Sigmoid colon (tissue), 4 donors: Measurements from ENCODE around the gene SERTAD2.

Experiments used
- POLR2A ChIP-seq, 2 donors: fragments of 450-650 bp; IDR thresholded peaks; one replicate each; pipeline ENCODE4 v1.6.1; 2016; ENCODE audit warnings: antibody characterized with exemption in 2 of 2, mild to moderate bottlenecking in 2 of 2, moderate library complexity in 2 of 2
- POLR2AphosphoS5 ChIP-seq, 4 donors: sonication (generic); formaldehyde crosslinking; IDR thresholded peaks; one replicate each; pipeline ENCODE4 v1.6.1; 2017; ENCODE audit warnings: antibody characterized with exemption in 4 of 4
- TF ChIP-seq, protein P1 (sequence below), 4 experiments: fragments of 450-650 bp in 3 of 4; fragments of 200-600 bp in 1 of 4; IDR thresholded peaks; one replicate each; pipeline ENCODE4 v1.5.1; 2016 to 2019; ENCODE audit warnings: antibody characterized with exemption in 4 of 4, mild to moderate bottlenecking in 3 of 4, moderate library complexity in 2 of 4

DNA sequence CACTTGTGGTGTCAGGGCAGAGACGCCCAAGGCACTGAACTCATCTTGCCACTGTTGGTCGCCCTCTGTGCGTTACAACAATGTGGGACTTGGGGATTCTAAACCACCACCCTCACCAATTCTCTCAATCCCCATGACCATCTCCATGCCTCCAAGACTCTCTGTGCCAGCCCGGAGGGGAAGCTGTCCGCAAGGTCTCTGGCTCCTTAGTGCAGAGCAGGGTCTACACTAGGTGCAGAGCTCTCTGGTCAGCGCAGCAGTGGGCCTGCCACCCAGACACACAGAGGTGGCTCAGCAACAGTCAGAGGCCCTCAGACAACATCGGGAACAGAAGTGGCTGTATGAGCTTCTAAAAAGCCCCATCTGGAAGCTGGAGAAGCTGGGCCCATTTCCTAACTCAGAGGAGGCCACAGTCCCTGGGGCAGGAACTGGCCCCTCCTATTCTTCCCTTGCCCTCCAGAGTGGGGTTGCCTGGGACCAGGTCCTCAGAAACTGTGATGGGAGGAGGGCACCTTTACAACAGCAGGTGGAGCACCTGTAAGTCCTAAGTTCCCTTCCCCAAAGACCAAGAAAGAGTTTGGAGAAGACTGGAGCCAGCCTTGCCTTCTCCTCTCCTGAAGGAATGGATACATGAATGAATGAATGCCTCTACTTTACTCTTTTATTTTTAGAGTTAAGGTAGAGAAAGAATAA, 37.7 kb downstream of the SERTAD2 start:
- TF ChIP-seq, protein P1, sequence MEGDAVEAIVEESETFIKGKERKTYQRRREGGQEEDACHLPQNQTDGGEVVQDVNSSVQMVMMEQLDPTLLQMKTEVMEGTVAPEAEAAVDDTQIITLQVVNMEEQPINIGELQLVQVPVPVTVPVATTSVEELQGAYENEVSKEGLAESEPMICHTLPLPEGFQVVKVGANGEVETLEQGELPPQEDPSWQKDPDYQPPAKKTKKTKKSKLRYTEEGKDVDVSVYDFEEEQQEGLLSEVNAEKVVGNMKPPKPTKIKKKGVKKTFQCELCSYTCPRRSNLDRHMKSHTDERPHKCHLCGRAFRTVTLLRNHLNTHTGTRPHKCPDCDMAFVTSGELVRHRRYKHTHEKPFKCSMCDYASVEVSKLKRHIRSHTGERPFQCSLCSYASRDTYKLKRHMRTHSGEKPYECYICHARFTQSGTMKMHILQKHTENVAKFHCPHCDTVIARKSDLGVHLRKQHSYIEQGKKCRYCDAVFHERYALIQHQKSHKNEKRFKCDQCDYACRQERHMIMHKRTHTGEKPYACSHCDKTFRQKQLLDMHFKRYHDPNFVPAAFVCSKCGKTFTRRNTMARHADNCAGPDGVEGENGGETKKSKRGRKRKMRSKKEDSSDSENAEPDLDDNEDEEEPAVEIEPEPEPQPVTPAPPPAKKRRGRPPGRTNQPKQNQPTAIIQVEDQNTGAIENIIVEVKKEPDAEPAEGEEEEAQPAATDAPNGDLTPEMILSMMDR (IDR thresholded peaks at IDR 0.05) = no peak
- TF ChIP-seq POLR2AphosphoS5 (IDR thresholded peaks at IDR 0.05) = no peak
- no peak for TF ChIP-seq POLR2A (IDR thresholded peaks at IDR 0.05)
